Endothelial cell of umbilical vein (primary cell): ENCODE results near the gene TTC29. TPM values are rescaled to one million over a fixed set of nuclear protein-coding genes. Genes with fewer than 3 reads are reported as not detected.

ENCODE experiments used
- BruUV-seq: library from RNA; stranded (reverse); fragments of 400-500 nt; replicated peaks from 2 replicates; lab custom pipeline; 2021; lab: Mats Ljungman, UMichigan
- CTCF ChIA-PET: fragments of 300-600, 350-600 bp; sonication (Branson Sonifier 250); formaldehyde crosslinking; loops from one replicate; lab custom pipeline; 2021; ENCODE audit warnings: antibody characterized with exemption, inconsistent platforms; lab: Charles Lee
- POLR2A ChIA-PET: fragments of 300-600, 350-600 bp; sonication (Branson Sonifier 250); formaldehyde crosslinking; loops from one replicate; lab custom pipeline; 2021; ENCODE audit warnings: antibody characterized with exemption, inconsistent platforms; lab: Charles Lee
- DNase-seq: peaks from one replicate; pipeline ENCODE4 v3.0.0-alpha.2; 2011; ENCODE audit warnings: low read depth, low spot score
- FAIRE-seq: peaks from 2 replicates; lab custom pipeline; 2011; peaks lifted over from hg19 to GRCh38; lab: Jason Lieb, UNC
- H2AFZ ChIP-seq: 2 replicates; pipeline ENCODE4 v1.6.0; 2012; ENCODE audit warnings: low read depth, low read length, control low read depth, inconsistent platforms
- H3K27ac ChIP-seq: 2 replicates; pipeline ENCODE4 v1.5.1; 2011; ENCODE audit warnings: low read depth, mild to moderate bottlenecking, control low read depth, low read length, moderate library complexity; ENCODE audit not compliant: insufficient read depth
- H3K27me3 ChIP-seq, 2 experiments: 2 replicates each; pipeline versions ENCODE4 v1.6.0 to v1.6.1; 2011; ENCODE audit warnings: low read length in 2 of 2, mixed read lengths in 1 of 2; ENCODE audit not compliant: control insufficient read depth in 2 of 2, insufficient read depth in 2 of 2
- H3K36me3 ChIP-seq, 2 experiments: 2 replicates in 1 of 2; 3 replicates in 1 of 2; pipeline ENCODE4 v1.5.1; 2011; ENCODE audit warnings: low read length in 2 of 2, mild to moderate bottlenecking in 1 of 2, moderate library complexity in 1 of 2; ENCODE audit not compliant: control insufficient read depth in 2 of 2, insufficient read depth in 2 of 2; ENCODE audit errors: extremely low read depth in 1 of 2
- H3K4me1 ChIP-seq: 3 replicates; pipeline ENCODE4 v1.5.1; 2011; ENCODE audit warnings: mild to moderate bottlenecking, low read length; ENCODE audit not compliant: control insufficient read depth, insufficient read depth; ENCODE audit errors: extremely low read depth
- H3K4me2 ChIP-seq: 2 replicates; pipeline ENCODE4 v1.6.1; 2011; ENCODE audit warnings: low read length, control low read depth, mixed read lengths; ENCODE audit not compliant: insufficient read depth
- H3K4me3 ChIP-seq, 3 experiments: fragments of 200-600 bp in 1 of 3; sonication (generic), shearing (Covaris generic) in 1 of 3; replicated peaks in 1 of 3; 2 replicates each; pipeline ENCODE4 v1.5.1; 2011 to 2016; ENCODE audit warnings: control low read depth in 3 of 3, low read length in 3 of 3, mild to moderate bottlenecking in 2 of 3, inconsistent platforms in 1 of 3, low read depth in 1 of 3, moderate library complexity in 1 of 3; ENCODE audit not compliant: insufficient read depth in 1 of 3
- H3K79me2 ChIP-seq: 2 replicates; pipeline ENCODE4 v1.6.0; 2012; ENCODE audit warnings: low read length, inconsistent platforms; ENCODE audit not compliant: control insufficient read depth, insufficient read depth
- H3K9ac ChIP-seq: replicated peaks from 2 replicates; pipeline ENCODE3; 2011; ENCODE audit warnings: low read length, control low read depth; ENCODE audit not compliant: insufficient read depth; ENCODE audit errors: extremely low read depth
- H3K9me1 ChIP-seq: replicated peaks from 3 replicates; pipeline ENCODE4 v1.6.0; 2011; ENCODE audit warnings: mild to moderate bottlenecking, low read length; ENCODE audit not compliant: control insufficient read depth, insufficient read depth; ENCODE audit errors: extremely low read depth
- H3K9me3 ChIP-seq: replicated peaks from 2 replicates; pipeline ENCODE4 v1.5.1; 2012; ENCODE audit warnings: low read length, inconsistent platforms; ENCODE audit not compliant: control insufficient read depth, insufficient read depth
- H4K20me1 ChIP-seq: replicated peaks from 2 replicates; pipeline ENCODE3; 2011; ENCODE audit warnings: mild to moderate bottlenecking, low read length; ENCODE audit not compliant: control insufficient read depth, insufficient read depth; ENCODE audit errors: extremely low read depth
- CTCF ChIP-seq, 2 donors: IDR thresholded peaks; 1 replicate in 1 of 2; 2 replicates in 1 of 2; pipeline ENCODE4 v1.5.1; 2011; ENCODE audit warnings: low read length in 2 of 2, mild to moderate bottlenecking in 2 of 2, moderate library complexity in 2 of 2, control low read depth in 1 of 2, inconsistent platforms in 1 of 2, low read depth in 1 of 2; ENCODE audit not compliant: insufficient read depth in 1 of 2; ENCODE audit errors: extremely low read depth in 1 of 2
- EZH2 ChIP-seq: IDR thresholded peaks from 2 replicates; pipeline ENCODE4 v1.6.1; 2012; ENCODE audit warnings: borderline replicate concordance, low read depth, mild to moderate bottlenecking, moderate library complexity, low read length, inconsistent platforms; ENCODE audit not compliant: severe bottlenecking
- FOS ChIP-seq: IDR thresholded peaks from 2 replicates; pipeline ENCODE4 v1.6.1; 2011; ENCODE audit warnings: mild to moderate bottlenecking, low read length, moderate library complexity, borderline replicate concordance; ENCODE audit not compliant: insufficient read depth
- GATA2 ChIP-seq: IDR thresholded peaks from 2 replicates; pipeline ENCODE4 v1.7.0; 2011; ENCODE audit warnings: low read depth, mild to moderate bottlenecking, moderate library complexity, mixed read lengths, low read length; ENCODE audit not compliant: insufficient read length, insufficient read depth
- JUN ChIP-seq: IDR thresholded peaks from 2 replicates; pipeline ENCODE4 v1.6.1; 2011; ENCODE audit warnings: borderline replicate concordance, low read depth; ENCODE audit not compliant: insufficient read length, insufficient read depth
- MYC ChIP-seq: IDR thresholded peaks from one replicate; pipeline ENCODE4 v1.6.1; 2011; ENCODE audit warnings: mild to moderate bottlenecking, low read depth, low read length
- POLR2A ChIP-seq: IDR thresholded peaks from 2 replicates; pipeline ENCODE4 v1.6.1; 2012; ENCODE audit warnings: low read depth, mild to moderate bottlenecking, control low read depth, low read length
- POLR2AphosphoS5 ChIP-seq: IDR thresholded peaks from 2 replicates; pipeline ENCODE4 v1.6.1; 2012; ENCODE audit warnings: low read depth, mild to moderate bottlenecking, control low read depth, low read length, moderate library complexity; ENCODE audit not compliant: insufficient read depth
- dilution Hi-C: fragments of 300-500 bp; cut with MboI; formaldehyde crosslinking; loops from one replicate; pipeline ENCODE4 v1.15.0; 2019; ENCODE audit warnings: low sequenced_read_pairs; ENCODE audit not compliant: extremely low pct_ligation_motif_present
- intact Hi-C: fragments of 100-400 bp; cut with micrococcal nuclease; formaldehyde crosslinking; loops from one replicate; pipeline ENCODE4 v1.10.0; 2022
- polyA plus RNA-seq, 4 experiments: library from polyadenylated mRNA; depleted of rRNA in 3 of 4; stranded (reverse) in 3 of 4; unstranded in 1 of 4; fragments of >200 nt; gene quantifications; 2 replicates each; pipeline versions ENCODE4 v1.2.1 to v1.2.3, GENCODE V29; 2011 to 2012; ENCODE audit warnings: missing spikeins in 1 of 4
- total RNA-seq: library from RNA; stranded (reverse); gene quantifications from 2 replicates; pipeline ENCODE4 v1.2.3, GENCODE V29; 2021
- TF ChIP-seq, protein P1 (sequence below): IDR thresholded peaks from 2 replicates; pipeline ENCODE4 v1.6.1; 2011; ENCODE audit not compliant: insufficient read depth, insufficient read length

Gene TTC29
- total and polyA plus RNA-seq, 2 donors (not counting 3 experiments of a cell fraction or from before 2014, with no cell fraction given), result not detected

- H3K4me2 ChIP-seq, result no peak overlapping the region
- BruUV-seq, result no TSS peak
- CTCF ChIA-PET, result no interaction called here
- H4K20me1 ChIP-seq, result no peaks in the 10 kb centered on the region
- no peak for TF ChIP-seq EZH2
- TF ChIP-seq FOS, result no peak
- TF ChIP-seq, protein P1, sequence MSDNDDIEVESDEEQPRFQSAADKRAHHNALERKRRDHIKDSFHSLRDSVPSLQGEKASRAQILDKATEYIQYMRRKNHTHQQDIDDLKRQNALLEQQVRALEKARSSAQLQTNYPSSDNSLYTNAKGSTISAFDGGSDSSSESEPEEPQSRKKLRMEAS, result no peak
- no peak for TF ChIP-seq JUN
- TF ChIP-seq MYC, result no peak
- no peak for TF ChIP-seq GATA2
- TF ChIP-seq POLR2AphosphoS5, result no peak
- no peak for TF ChIP-seq POLR2A
- TF ChIP-seq CTCF (IDR thresholded peaks at IDR 0.05; ENCODE audit: extremely low read depth in 1 of 2, insufficient read depth in 1 of 2, low read depth in 1 of 2, low read length in 2 of 2), result no peak
- DNase-seq (no peak), FAIRE-seq (no peak)
- dilution Hi-C loops, result no loop called here
- no peaks in the 10 kb centered on the region for H3K9me1 ChIP-seq
- no peak overlapping the region for H3K27ac ChIP-seq
- H3K4me3 ChIP-seq, result no peak overlapping the region
- H3K79me2 ChIP-seq, result no peaks in the 10 kb centered on the region
- peaks cover 10% of the 10 kb centered on the region for H3K4me1 ChIP-seq
- H3K9me3 ChIP-seq, result no peaks in the 10 kb centered on the region
- H3K27me3 ChIP-seq, result peaks cover 0 to 3% of the 10 kb centered on the region in 2 experiments
- POLR2A ChIA-PET, result no interaction called here
- H2AFZ ChIP-seq, result no peak overlapping the region
- H3K36me3 ChIP-seq, result no peaks in the 10 kb centered on the region
- no peak overlapping the region for H3K9ac ChIP-seq
- intact Hi-C loops, result no loop called here
These were observed 26.4 kb upstream of the TTC29 start for GRCh38 chr4:146972036-146972435.
